ENCODE data around the gene FOXO1. TPM values are rescaled to one million over a fixed set of nuclear protein-coding genes. Genes with fewer than 3 reads are reported as not detected.
"Not testable (repeated sequence)": the region's sequence is repeated elsewhere in the genome, so short reads cannot be mapped to it uniquely, and the experiment has no call there.

FOXO1 gene
- total RNA-seq, 1 donor from 2014 or later, result 7.6 TPM

- no peak for TF ChIP-seq CTCF (IDR thresholded peaks at IDR 0.05; ENCODE audit: insufficient read depth, low read length, severe bottlenecking)
- H3K36me3 ChIP-seq (ENCODE audit: control insufficient read depth, insufficient read depth, low read length), result no peaks in the 10 kb centered on the region
- DNase-seq (ENCODE audit: low read depth), result no peak
- peak overlapping the region; percentile 98 for H3K4me3 ChIP-seq (ENCODE audit: low read depth, low read length)
- no peak for FAIRE-seq
- H3K27me3 ChIP-seq (ENCODE audit: control insufficient read depth, insufficient read depth, low read length), result no peaks in the 10 kb centered on the region
Observed at GRCh38 chr13:40664350-40665125, 1.9 kb downstream of the FOXO1 start.

- FAIRE-seq, result not testable (repeated sequence)
Observed at GRCh38 chr13:40664100-40664349, 2.4 kb downstream of the FOXO1 start.

GRCh38 chr13:40662866-40663265 is 3.6 kb downstream of the FOXO1 start:
- Histone ChIP-seq H3K4me3 (ENCODE audit: low read depth, low read length) (no peak overlapping the region), H3K36me3 (ENCODE audit: control insufficient read depth, insufficient read depth, low read length) (no peaks in the 10 kb centered on the region), H3K27me3 (ENCODE audit: control insufficient read depth, insufficient read depth, low read length) (no peaks in the 10 kb centered on the region)
- FAIRE-seq (no peak), DNase-seq (ENCODE audit: low read depth) (no peak)
- no peak for TF ChIP-seq CTCF (IDR thresholded peaks at IDR 0.05; ENCODE audit: insufficient read depth, low read length, severe bottlenecking)

More at GRCh38 chr13:40664100-40664349, 2.4 kb downstream of the FOXO1 start:
- DNase-seq (ENCODE audit: low read depth); H3K36me3 ChIP-seq (ENCODE audit: control insufficient read depth, insufficient read depth, low read length); H3K27me3 ChIP-seq (ENCODE audit: control insufficient read depth, insufficient read depth, low read length): not testable (repeated sequence)
- peak overlapping the region; percentile 98 for H3K4me3 ChIP-seq (ENCODE audit: low read depth, low read length)

GRCh38 chr13:40661875-40662665 is 4.4 kb downstream of the FOXO1 start:
- DNase-seq (ENCODE audit: low read depth), result no peak
- Histone ChIP-seq H3K27me3 (ENCODE audit: control insufficient read depth, insufficient read depth, low read length) (no peaks in the 10 kb centered on the region), H3K36me3 (ENCODE audit: control insufficient read depth, insufficient read depth, low read length) (no peaks in the 10 kb centered on the region), H3K4me3 (ENCODE audit: low read depth, low read length) (no peak overlapping the region)
- no peak for TF ChIP-seq CTCF (IDR thresholded peaks at IDR 0.05; ENCODE audit: insufficient read depth, low read length, severe bottlenecking)
- no peak for FAIRE-seq

GRCh38 chr13:40660692-40661091 is 5.7 kb downstream of the FOXO1 start:
- no peak for DNase-seq (ENCODE audit: low read depth)
- FAIRE-seq, result no peak
- H3K36me3 ChIP-seq (ENCODE audit: control insufficient read depth, insufficient read depth, low read length), result no peaks in the 10 kb centered on the region
- no peak for TF ChIP-seq CTCF (IDR thresholded peaks at IDR 0.05; ENCODE audit: insufficient read depth, low read length, severe bottlenecking)
- no peak overlapping the region for H3K4me3 ChIP-seq (ENCODE audit: low read depth, low read length)
- no peaks in the 10 kb centered on the region for H3K27me3 ChIP-seq (ENCODE audit: control insufficient read depth, insufficient read depth, low read length)

- Histone ChIP-seq H3K36me3 (ENCODE audit: control insufficient read depth, insufficient read depth, low read length) (no peaks in the 10 kb centered on the region), H3K27me3 (ENCODE audit: control insufficient read depth, insufficient read depth, low read length) (no peaks in the 10 kb centered on the region), H3K4me3 (ENCODE audit: low read depth, low read length) (no peak overlapping the region)
- DNase-seq (ENCODE audit: low read depth) (no peak), FAIRE-seq (no peak)
- no peak for TF ChIP-seq CTCF (IDR thresholded peaks at IDR 0.05; ENCODE audit: insufficient read depth, low read length, severe bottlenecking)
Observed at GRCh38 chr13:40660141-40660664, 6.2 kb downstream of the FOXO1 start.

All from bronchial epithelial cell (primary cell).